ENCODE measurements around the gene PYY. TPM values are rescaled to one million over a fixed set of nuclear protein-coding genes. Genes with fewer than 3 reads are reported as not detected.

The PYY gene
- total RNA-seq, 1 experiment from 2014 or later = 2.0 TPM

GRCh38 chr17:43911904-43912303, 41.8 kb downstream of the PYY start:
- Histone ChIP-seq H2BK12ac (ENCODE audit: insufficient read length, low read depth, low read length) (no peak overlapping the region), H3K56ac (ENCODE audit: insufficient read length, low read depth, low read length) (no peak overlapping the region), H2BK15ac (ENCODE audit: low read depth, low read length) (no peak overlapping the region), H3K9ac (ENCODE audit: extremely low read depth, insufficient read length, low read length) (no peak overlapping the region), H3K18ac (ENCODE audit: insufficient read length, low read depth, low read length) (no peak overlapping the region), H3K23ac (ENCODE audit: insufficient read length, low read depth, low read length) (no peak overlapping the region), H2BK120ac (ENCODE audit: low read depth, low read length, poor library complexity, severe bottlenecking) (no peak overlapping the region), H2AFZ (ENCODE audit: low read length) (no peak overlapping the region), H3K4me2 (ENCODE audit: insufficient read depth, insufficient read length, low read length) (no peak overlapping the region), H3K4me1 (ENCODE audit: insufficient read depth, low read length) (no peaks in the 10 kb centered on the region), H4K91ac (ENCODE audit: insufficient read length, low read depth, low read length) (no peak overlapping the region), H3K14ac (ENCODE audit: insufficient read depth, low read length) (no peak overlapping the region), H2BK5ac (ENCODE audit: insufficient read length, low read length) (no peak overlapping the region), H3K27me3 (ENCODE audit: insufficient read depth, low read length) (no peaks in the 10 kb centered on the region; the same call in 1 of the 2 replicates), H4K5ac (ENCODE audit: insufficient read length, low read depth, low read length) (no peak overlapping the region), H3K27ac (ENCODE audit: insufficient read length, low read depth, low read length) (no peak overlapping the region), H3K79me2 (ENCODE audit: insufficient read depth, low read length) (no peaks in the 10 kb centered on the region), H3K4ac (ENCODE audit: low read depth, low read length) (no peak overlapping the region), H3K79me1 (ENCODE audit: insufficient read depth, low read depth, low read length, poor library complexity, severe bottlenecking) (no peaks in the 10 kb centered on the region), H4K8ac (replicated peaks; ENCODE audit: insufficient read length, low read depth, low read length) (no peak overlapping the region), H3T11ph (ENCODE audit: low read length) (no peak overlapping the region), H3K9me3 (ENCODE audit: control insufficient read depth, low read depth, low read length) (no peaks in the 10 kb centered on the region), H2AK5ac (ENCODE audit: insufficient read length, low read length) (no peak overlapping the region), H3K23me2 (ENCODE audit: insufficient read length, low read depth, low read length, poor library complexity, severe bottlenecking) (peaks cover 15% of the 10 kb centered on the region), H2BK20ac (ENCODE audit: low read depth, low read length, poor library complexity, severe bottlenecking) (no peak overlapping the region), H4K20me1 (ENCODE audit: control insufficient read depth, insufficient read depth, insufficient read length) (no peaks in the 10 kb centered on the region)
- H3K4me3 Mint-ChIP-seq = no peak overlapping the region
- H3K27ac Mint-ChIP-seq = no peak overlapping the region
- peaks cover 47% of the 10 kb centered on the region for H3K27me3 Mint-ChIP-seq (ENCODE audit: low read depth)
- no CpG with 5 or more reads among the region's 8 CpGs for WGBS (ENCODE audit: extremely low coverage, insufficient read length, low lambda C conversion rate)
- DNase-seq = no peak
- peaks cover 13 to 14% of the 10 kb centered on the region in 2 experiments for H3K4me1 Mint-ChIP-seq
- peaks cover 0 to 5% of the 10 kb centered on the region in 2 experiments; a peak in 4 of 5 replicates for H3K9me3 Mint-ChIP-seq
- TF ChIP-seq CTCF (conservative IDR thresholded peaks at IDR 0.05) = no peak
- no peaks in the 10 kb centered on the region for H3K36me3 Mint-ChIP-seq (ENCODE audit: insufficient read depth in 1 of 3, low read depth in 3 of 3)

All from H9 (cell line).